ENCODE results near the gene CITED2. TPM values are rescaled to one million over a fixed set of nuclear protein-coding genes. Genes with fewer than 3 reads are reported as not detected.

CITED2 gene
- total RNA-seq, 4 donors from 2014 or later, result 67.7 to 122 (median 83.1) TPM

DNA sequence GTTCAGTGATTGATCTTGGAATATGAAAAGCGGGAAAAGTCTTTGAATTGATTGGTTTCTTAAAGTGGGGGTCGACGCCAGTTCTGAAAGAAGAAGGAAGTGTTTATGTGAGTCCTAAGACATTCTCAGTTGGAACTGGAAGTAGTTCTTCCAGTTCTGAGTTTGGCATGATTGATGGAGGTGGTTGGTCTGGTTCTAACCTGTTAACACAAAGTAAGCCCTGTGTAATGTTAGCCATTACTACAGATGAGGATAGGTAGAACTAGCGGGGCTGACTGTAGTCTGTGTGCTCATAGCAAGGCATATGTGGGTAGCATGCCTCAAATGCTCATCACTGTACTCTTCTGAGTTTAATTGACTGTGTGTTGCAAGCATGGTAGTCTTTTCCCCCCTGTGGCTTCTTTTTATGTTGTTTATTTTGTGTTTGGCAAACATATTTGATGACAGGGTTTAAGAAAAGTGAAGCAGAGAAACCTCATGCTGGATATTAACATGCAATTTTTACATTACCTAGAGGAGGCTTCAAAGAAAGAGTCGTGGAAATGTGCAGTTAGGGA lies 24.9 kb downstream of the CITED2 start:
- Histone ChIP-seq H3K9me3 (no peaks in the 10 kb centered on the region), H3K4me3 (no peak overlapping the region), H3K36me3 (no peaks in the 10 kb centered on the region), H3K27me3 (no peaks in the 10 kb centered on the region), H3K27ac (no peak overlapping the region), H3K4me1 (no peaks in the 10 kb centered on the region)
- no peak for TF ChIP-seq POLR2A (IDR thresholded peaks at IDR 0.05)
- TF ChIP-seq, protein P1, sequence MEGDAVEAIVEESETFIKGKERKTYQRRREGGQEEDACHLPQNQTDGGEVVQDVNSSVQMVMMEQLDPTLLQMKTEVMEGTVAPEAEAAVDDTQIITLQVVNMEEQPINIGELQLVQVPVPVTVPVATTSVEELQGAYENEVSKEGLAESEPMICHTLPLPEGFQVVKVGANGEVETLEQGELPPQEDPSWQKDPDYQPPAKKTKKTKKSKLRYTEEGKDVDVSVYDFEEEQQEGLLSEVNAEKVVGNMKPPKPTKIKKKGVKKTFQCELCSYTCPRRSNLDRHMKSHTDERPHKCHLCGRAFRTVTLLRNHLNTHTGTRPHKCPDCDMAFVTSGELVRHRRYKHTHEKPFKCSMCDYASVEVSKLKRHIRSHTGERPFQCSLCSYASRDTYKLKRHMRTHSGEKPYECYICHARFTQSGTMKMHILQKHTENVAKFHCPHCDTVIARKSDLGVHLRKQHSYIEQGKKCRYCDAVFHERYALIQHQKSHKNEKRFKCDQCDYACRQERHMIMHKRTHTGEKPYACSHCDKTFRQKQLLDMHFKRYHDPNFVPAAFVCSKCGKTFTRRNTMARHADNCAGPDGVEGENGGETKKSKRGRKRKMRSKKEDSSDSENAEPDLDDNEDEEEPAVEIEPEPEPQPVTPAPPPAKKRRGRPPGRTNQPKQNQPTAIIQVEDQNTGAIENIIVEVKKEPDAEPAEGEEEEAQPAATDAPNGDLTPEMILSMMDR (IDR thresholded peaks at IDR 0.05), result no peak
- no peak for DNase-seq

DNA sequence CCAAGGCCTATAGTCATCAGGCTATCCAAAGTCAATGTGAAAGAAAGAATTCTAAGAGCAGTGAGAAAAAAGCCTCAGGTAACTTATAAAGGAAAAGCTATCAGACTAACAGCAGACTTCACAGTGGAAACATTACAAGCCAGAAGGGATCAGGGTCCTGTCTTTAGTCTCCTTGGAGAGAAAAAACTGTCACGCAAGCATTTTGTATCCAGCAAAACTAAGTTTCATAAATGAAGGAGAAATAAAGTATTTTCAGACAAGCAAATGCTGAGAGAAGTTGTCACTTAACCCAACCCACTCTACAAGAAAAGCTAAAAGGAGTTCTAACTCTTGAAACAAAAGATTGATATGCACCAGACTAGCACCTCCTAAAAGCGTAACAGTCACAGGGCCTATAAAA lies 28.1 kb downstream of the CITED2 start:
- Histone ChIP-seq H3K4me3 (no peak overlapping the region), H3K36me3 (no peaks in the 10 kb centered on the region), H3K27me3 (no peaks in the 10 kb centered on the region), H3K27ac (no peak overlapping the region), H3K4me1 (no peaks in the 10 kb centered on the region), H3K9me3 (no peaks in the 10 kb centered on the region)
- DNase-seq, result no peak
- TF ChIP-seq, protein P1 (IDR thresholded peaks at IDR 0.05), result no peak
- TF ChIP-seq POLR2A (IDR thresholded peaks at IDR 0.05), result no peak

DNA sequence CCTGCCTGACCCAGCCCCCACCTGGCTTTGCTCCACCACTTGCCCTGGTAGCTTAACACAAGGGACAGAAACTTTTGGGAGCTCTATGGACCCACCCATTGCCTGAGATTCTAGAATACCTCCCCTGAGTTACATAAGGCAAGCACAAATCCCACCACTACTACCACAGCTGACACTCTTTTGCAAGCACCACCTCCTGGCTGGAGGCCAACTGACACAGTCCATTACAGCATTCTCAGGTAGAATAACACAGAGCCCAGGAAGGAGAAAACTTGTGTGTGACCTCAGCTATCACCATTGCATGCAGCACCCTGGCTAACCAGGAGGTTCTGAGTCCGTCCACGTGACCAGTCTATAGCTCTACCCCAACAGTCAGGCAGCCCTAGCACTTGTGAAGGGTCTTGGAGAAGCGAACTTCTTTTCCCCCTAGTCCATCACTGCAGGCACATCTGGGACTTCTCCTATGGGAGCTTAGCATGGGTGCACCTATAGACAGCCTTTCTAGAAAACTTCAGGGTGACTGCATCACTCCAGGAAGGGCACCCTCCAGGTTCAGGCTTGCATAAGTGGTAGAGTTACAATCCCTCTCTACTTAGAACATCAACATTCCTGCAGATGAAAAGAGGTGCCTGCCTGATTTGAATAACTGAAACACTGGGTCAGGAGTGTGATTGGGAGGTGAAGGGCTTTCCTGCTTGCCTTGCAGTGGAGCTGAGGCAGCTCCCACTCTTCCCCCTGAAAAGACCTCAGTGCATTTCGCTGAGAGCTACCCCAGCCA lies 30.1 kb downstream of the CITED2 start:
- TF ChIP-seq, protein P1 (IDR thresholded peaks at IDR 0.05), result no peak
- no peak for TF ChIP-seq POLR2A (IDR thresholded peaks at IDR 0.05)
- Histone ChIP-seq H3K27me3 (no peaks in the 10 kb centered on the region), H3K9me3 (no peaks in the 10 kb centered on the region), H3K4me1 (no peaks in the 10 kb centered on the region), H3K4me3 (no peak overlapping the region), H3K36me3 (no peaks in the 10 kb centered on the region), H3K27ac (no peak overlapping the region)
- no peak for DNase-seq

DNA sequence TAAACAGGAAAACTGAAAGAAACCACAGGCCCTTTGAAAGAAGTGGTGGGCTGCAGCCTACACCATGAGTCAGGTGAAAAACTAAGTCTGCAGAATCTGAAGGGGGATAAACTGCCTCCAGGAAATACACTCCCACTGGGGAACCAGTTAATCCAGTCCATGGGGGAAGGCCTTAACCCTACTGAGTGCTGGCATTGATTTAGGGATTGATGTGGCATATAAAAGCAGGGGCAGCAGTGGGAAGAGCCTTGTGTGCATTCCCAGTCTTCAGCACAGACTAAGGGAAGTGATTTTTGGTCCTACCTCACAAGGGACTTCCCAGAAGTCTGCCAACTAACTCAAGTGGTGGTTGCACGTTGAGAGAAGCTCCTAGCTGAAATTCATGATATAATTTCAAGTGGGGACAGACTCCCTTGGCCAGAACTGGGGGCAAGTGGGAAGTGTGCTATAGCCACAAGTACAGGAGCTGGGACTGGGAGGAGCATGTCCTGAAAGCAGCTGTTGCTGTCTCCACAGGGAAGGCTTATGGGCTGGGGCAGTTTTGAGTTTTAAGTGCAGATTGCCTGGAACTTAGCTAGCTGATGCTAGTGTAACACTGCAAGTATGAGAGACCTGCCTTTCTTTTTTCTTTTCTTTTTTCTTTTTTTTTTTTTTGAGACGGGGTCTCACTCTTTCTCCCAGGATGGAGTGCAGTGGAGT lies 31.2 kb downstream of the CITED2 start:
- H3K36me3 ChIP-seq, result no peaks in the 10 kb centered on the region
- no peaks in the 10 kb centered on the region for H3K4me1 ChIP-seq
- no peak for TF ChIP-seq POLR2A (IDR thresholded peaks at IDR 0.05)
- TF ChIP-seq, protein P1 (IDR thresholded peaks at IDR 0.05), result no peak
- no peaks in the 10 kb centered on the region for H3K9me3 ChIP-seq
- no peaks in the 10 kb centered on the region for H3K27me3 ChIP-seq
- no peak overlapping the region for H3K4me3 ChIP-seq
- no peak for DNase-seq
- no peak overlapping the region for H3K27ac ChIP-seq

DNA sequence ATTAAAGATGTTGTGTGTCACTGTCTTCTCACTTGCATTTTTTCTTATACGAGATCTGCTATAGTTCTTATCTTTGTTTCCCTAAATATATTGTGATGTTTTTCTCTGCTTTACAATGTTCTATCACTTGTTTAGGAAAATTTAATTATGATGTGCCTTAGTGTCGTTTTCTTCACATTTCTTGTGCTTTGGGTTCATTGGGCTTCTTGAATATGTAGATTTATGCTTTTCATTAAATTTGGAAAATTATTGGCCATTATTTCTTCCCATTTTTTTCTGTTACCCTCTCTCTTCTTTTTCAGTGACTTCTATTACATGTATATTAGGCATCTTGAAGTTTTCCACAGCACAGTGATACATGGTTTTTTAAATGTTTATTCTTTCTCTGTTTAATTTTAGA lies 33.4 kb downstream of the CITED2 start:
- Histone ChIP-seq H3K27ac (no peak overlapping the region), H3K27me3 (no peaks in the 10 kb centered on the region), H3K4me1 (no peaks in the 10 kb centered on the region), H3K36me3 (no peaks in the 10 kb centered on the region), H3K4me3 (no peak overlapping the region), H3K9me3 (no peaks in the 10 kb centered on the region)
- DNase-seq, result no peak
- TF ChIP-seq POLR2A (IDR thresholded peaks at IDR 0.05), result no peak
- TF ChIP-seq, protein P1 (IDR thresholded peaks at IDR 0.05), result no peak
